NOMO-1 treated with dmso at 0.1 percent for 144 hours (cell line): ENCODE results near the gene ZDHHC1.

Source experiments
- DNase-seq: peaks from one replicate; lab custom pipeline; 2025; ENCODE audit not compliant: unreplicated experiment; lab: John Stamatoyannopoulos, UW

Gene ZDHHC1

GRCh38 chr16:67413978-67414911 lies 2.0 kb downstream of the ZDHHC1 start:
- no peak for DNase-seq

GRCh38 chr16:67412294-67412693 lies 4.0 kb downstream of the ZDHHC1 start:
- no peak for DNase-seq

- no peak for DNase-seq
Measured at GRCh38 chr16:67411339-67411738, 4.9 kb downstream of the ZDHHC1 start.

- DNase-seq: no peak
Measured at GRCh38 chr16:67409631-67410030, 6.6 kb downstream of the ZDHHC1 start.

- DNase-seq: no peak
Measured at GRCh38 chr16:67407788-67408452, 8.4 kb downstream of the ZDHHC1 start.

DNA sequence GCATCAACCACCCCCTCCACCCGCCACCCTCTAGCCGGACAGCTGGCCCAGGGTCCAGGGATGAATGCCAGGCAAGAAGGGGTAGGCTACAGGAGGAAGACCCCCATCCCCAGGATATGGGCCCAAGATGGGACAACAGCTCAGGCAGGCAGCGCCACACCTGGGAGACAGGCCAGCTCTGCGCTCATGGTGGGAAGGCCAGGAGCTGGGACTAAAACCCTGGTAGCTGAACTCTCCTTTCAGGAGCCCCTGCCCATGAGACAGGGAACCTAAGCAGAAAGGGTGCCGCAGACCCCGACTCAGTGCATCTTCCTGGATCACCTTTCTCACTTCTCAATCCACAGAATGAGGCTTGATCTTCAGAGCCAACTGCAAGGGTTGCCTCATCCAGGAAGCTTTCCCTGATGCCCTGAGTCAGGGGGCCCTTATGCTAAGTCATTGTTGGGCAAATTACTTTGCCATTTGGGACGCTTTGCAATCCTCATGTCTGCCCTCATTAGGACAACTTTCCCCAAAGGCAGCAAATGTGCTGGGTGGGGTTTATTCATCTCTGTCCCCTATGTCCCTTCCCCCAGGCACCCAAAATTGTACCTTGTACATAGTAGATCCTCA lies 9.0 kb downstream of the ZDHHC1 start:
- no peak for DNase-seq

DNA sequence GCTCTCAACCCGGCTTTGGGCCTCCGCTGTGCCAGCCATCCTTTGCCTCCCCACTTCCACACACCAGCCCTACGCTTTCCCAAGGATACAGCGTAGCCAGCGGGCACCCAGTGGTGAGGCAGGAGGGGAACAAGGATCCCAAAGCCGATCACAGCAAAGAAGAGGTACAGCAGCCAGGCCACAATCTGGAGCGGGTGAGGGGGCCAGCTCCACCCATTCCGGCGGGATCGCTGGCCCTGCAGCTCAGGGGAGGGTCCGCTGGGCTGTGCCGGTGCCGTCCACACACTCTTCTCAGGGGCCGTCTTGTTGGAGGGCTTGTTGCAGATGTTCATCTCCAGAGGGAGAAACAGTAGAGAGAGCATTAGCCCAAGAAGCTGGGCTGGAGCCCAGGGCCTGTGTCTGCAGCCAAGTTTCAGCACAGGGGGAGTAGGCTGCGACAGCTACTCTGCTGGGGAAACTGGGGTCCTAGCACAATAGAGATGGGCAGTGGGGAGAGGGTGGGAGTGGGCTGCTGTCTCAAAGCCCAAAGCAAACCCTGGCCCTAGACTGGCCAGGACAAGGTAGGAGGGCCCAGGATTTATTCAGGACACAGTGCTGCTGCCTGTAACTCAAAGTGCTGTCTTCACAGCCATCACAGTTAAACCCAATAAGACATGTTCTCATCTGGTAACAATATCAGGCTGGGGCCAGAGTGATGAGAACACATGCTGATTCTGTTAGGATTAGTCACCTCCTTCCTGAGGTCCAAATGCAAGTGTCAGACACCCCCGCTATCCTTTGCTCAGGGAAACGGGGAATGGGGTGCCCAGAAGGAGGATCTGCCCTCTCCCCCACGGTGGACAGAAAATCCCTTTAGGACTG lies 9.9 kb downstream of the ZDHHC1 start:
- no peak for DNase-seq

- no peak for DNase-seq
Measured at GRCh38 chr16:67405336-67405735, 10.9 kb downstream of the ZDHHC1 start.

GRCh38 chr16:67404740-67405226 lies 11.5 kb downstream of the ZDHHC1 start:
- DNase-seq: no peak

- no peak for DNase-seq
Measured at GRCh38 chr16:67403976-67404555, 12.2 kb downstream of the ZDHHC1 start.

GRCh38 chr16:67400901-67401300 lies 15.4 kb downstream of the ZDHHC1 start:
- no peak for DNase-seq

DNA sequence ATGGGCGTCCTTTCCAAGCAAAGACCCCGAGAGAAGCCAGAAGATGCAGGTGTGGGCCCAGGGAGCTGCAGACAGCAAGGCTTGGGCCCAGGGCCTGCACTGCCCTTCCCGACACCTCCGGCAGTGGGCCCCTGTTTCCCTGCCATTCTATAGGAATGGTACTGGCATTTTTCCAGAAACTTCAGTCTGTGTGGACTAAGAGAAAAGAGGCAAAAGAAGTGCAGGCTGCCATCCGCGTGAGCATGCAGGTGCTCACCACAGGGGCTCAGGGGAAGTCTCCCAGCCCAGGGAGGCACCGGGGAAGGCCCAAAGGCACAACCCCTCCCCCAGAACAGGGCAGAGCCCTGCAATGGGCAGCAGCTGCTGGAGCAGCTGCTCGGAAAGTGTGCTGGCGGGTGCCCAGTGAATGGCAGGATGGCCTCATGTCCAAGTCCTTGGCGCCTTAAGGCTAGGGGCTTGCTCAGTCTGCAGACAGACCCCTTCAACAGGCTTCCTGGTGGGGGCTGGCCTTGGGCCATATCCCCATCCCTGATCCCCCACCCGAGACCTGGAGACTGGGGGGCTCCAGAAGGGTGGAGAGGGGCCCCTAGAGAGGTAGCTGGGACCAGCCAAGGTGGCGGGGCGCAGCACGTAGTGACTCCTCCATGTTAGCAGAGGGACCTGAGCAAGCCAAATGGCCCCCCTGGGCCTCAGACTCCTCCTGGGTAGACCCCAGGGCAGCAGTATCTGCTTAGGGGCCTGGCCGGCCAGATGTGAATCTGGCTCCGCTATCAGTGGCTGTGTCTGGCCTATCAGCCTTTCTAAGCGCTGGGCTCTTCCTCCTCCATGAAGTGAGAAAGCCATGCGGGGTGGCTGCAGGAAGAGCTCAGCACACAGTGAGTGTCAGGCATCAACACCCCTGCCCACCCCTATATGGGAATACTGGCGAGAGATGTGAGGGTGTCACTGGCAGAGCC lies 16.2 kb downstream of the ZDHHC1 start:
- no peak for DNase-seq

DNA sequence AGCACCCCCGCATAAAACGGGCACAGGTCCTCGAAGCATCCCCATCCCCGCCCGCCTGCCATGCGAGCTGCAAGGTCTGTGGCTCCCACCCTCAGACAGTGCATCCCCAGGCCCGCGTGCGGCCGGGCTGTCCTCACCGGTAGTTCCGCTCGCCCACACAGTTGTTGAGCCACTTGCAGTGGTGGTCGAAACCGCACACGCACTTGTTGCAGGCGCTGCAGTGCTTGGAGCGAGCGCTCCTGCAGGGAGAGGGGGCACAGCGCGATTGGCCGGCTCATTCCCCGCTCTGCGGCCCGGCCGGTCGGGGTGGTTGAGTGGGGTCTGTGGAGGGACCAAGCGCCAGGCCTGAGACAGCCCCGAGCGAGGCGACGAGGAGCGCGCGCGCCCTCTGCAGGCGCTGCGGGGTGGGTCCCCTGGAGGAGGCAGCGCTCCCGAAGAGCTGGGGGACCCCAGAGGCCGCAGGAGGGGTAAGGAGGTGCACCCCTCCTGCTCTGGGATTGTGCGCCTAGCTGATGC lies 17.0 kb downstream of the ZDHHC1 start:
- peak; percentile 11 for DNase-seq

GRCh38 chr16:67398546-67399217 lies 17.6 kb downstream of the ZDHHC1 start:
- DNase-seq: no peak

GRCh38 chr16:67397812-67398545 lies 18.3 kb downstream of the ZDHHC1 start:
- no peak for DNase-seq

GRCh38 chr16:67397036-67397801 lies 19.1 kb downstream of the ZDHHC1 start:
- DNase-seq: no peak
